Measurements from ENCODE around the gene PPFIA4. TPM values are rescaled to one million over a fixed set of nuclear protein-coding genes. Genes with fewer than 3 reads are reported as not detected.

The PPFIA4 gene
- total RNA-seq, 1 donor from 2014 or later = 2.6 TPM

- Mint-ChIP-seq H3K4me3 (no peak overlapping the region), H3K4me1 (peaks cover 19% of the 10 kb centered on the region)
These were observed 28.4 kb downstream of the PPFIA4 start for GRCh38 chr1:203054642-203055041.

GRCh38 chr1:203055161-203055799, 29.0 kb downstream of the PPFIA4 start:
- H3K4me1 Mint-ChIP-seq = peaks cover 19% of the 10 kb centered on the region
- DNase-seq (ENCODE audit: low read depth, low spot score) = peak; percentile 10

More at GRCh38 chr1:203054642-203055041, 28.4 kb downstream of the PPFIA4 start:
- TF ChIP-seq CTCF (conservative IDR thresholded peaks at IDR 0.05) = no peak
- no peak overlapping the region for H3K27ac Mint-ChIP-seq (ENCODE audit: unreplicated experiment)
- H3K27me3 Mint-ChIP-seq (ENCODE audit: low read depth) = no peaks in the 10 kb centered on the region
- no peak for DNase-seq (ENCODE audit: low read depth, low spot score)
- no peaks in the 10 kb centered on the region for H3K9me3 Mint-ChIP-seq
- H3K36me3 Mint-ChIP-seq (ENCODE audit: low read depth) = no peaks in the 10 kb centered on the region

GRCh38 chr1:203056012-203056411, 29.7 kb downstream of the PPFIA4 start:
- H3K4me1 Mint-ChIP-seq = peaks cover 19% of the 10 kb centered on the region
- no peak overlapping the region for H3K27ac Mint-ChIP-seq (ENCODE audit: unreplicated experiment)
- H3K36me3 Mint-ChIP-seq (ENCODE audit: low read depth) = no peaks in the 10 kb centered on the region
- no peak for DNase-seq (ENCODE audit: low read depth, low spot score)
- no peaks in the 10 kb centered on the region for H3K27me3 Mint-ChIP-seq (ENCODE audit: low read depth)
- no peaks in the 10 kb centered on the region for H3K9me3 Mint-ChIP-seq
- no peak overlapping the region for H3K4me3 Mint-ChIP-seq
- TF ChIP-seq CTCF (conservative IDR thresholded peaks at IDR 0.05) = no peak

More at GRCh38 chr1:203055161-203055799, 29.0 kb downstream of the PPFIA4 start:
- Mint-ChIP-seq H3K27ac (ENCODE audit: unreplicated experiment) (no peak overlapping the region), H3K36me3 (ENCODE audit: low read depth) (no peaks in the 10 kb centered on the region), H3K27me3 (ENCODE audit: low read depth) (no peaks in the 10 kb centered on the region), H3K9me3 (no peaks in the 10 kb centered on the region), H3K4me3 (no peak overlapping the region)
- no peak for TF ChIP-seq CTCF (conservative IDR thresholded peaks at IDR 0.05)

- no peaks in the 10 kb centered on the region for H3K9me3 Mint-ChIP-seq
- H3K36me3 Mint-ChIP-seq (ENCODE audit: low read depth) = no peaks in the 10 kb centered on the region
- peak overlapping the region; percentile 75 for H3K27ac Mint-ChIP-seq (ENCODE audit: unreplicated experiment)
- H3K4me3 Mint-ChIP-seq = no peak overlapping the region
- no peaks in the 10 kb centered on the region for H3K27me3 Mint-ChIP-seq (ENCODE audit: low read depth)
- no peak for TF ChIP-seq CTCF (conservative IDR thresholded peaks at IDR 0.05)
- peaks cover 19% of the 10 kb centered on the region for H3K4me1 Mint-ChIP-seq
- DNase-seq (ENCODE audit: low read depth, low spot score) = no peak
These were observed 30.2 kb downstream of the PPFIA4 start for GRCh38 chr1:203056516-203056915.

GRCh38 chr1:203057911-203058675, 31.8 kb downstream of the PPFIA4 start:
- Mint-ChIP-seq H3K36me3 (ENCODE audit: low read depth) (no peaks in the 10 kb centered on the region), H3K4me1 (peaks cover 19% of the 10 kb centered on the region), H3K27me3 (ENCODE audit: low read depth) (no peaks in the 10 kb centered on the region), H3K27ac (ENCODE audit: unreplicated experiment) (no peak overlapping the region), H3K4me3 (no peak overlapping the region), H3K9me3 (no peaks in the 10 kb centered on the region)
- DNase-seq (ENCODE audit: low read depth, low spot score) = no peak
- no peak for TF ChIP-seq CTCF (conservative IDR thresholded peaks at IDR 0.05)

Measured in neural crest cell (in vitro differentiated cells).